Ecto neural progenitor cell (in vitro differentiated cells): Measurements from ENCODE around the gene PDE4DIP.
"Not testable (repeated sequence)": the region's sequence is repeated elsewhere in the genome, so short reads cannot be mapped to it uniquely, and the experiment has no call there.

Source experiments
- DNase-seq: peaks from one replicate; pipeline ENCODE4 v3.0.0-alpha.2; 2018; ENCODE audit warnings: low spot score

Gene PDE4DIP

GRCh38 chr1:148874408-148875388 lies 30.5 kb downstream of the PDE4DIP start:
- DNase-seq, result not testable (repeated sequence)

GRCh38 chr1:148879812-148880416 lies 35.7 kb downstream of the PDE4DIP start:
- DNase-seq, result not testable (repeated sequence)

GRCh38 chr1:148881261-148881660 lies 37.0 kb downstream of the PDE4DIP start:
- not testable (repeated sequence) for DNase-seq

- not testable (repeated sequence) for DNase-seq
These were observed 41.0 kb downstream of the PDE4DIP start for GRCh38 chr1:148885219-148885618.

- DNase-seq, result not testable (repeated sequence)
These were observed 42.1 kb downstream of the PDE4DIP start for GRCh38 chr1:148886293-148886692.

GRCh38 chr1:148888597-148888996 lies 44.4 kb downstream of the PDE4DIP start:
- DNase-seq, result not testable (repeated sequence)

- not testable (repeated sequence) for DNase-seq
These were observed 45.2 kb downstream of the PDE4DIP start for GRCh38 chr1:148889267-148890074.

- DNase-seq, result not testable (repeated sequence)
These were observed 45.9 kb downstream of the PDE4DIP start for GRCh38 chr1:148890075-148890568.

- not testable (repeated sequence) for DNase-seq
These were observed 50.4 kb downstream of the PDE4DIP start for GRCh38 chr1:148894360-148895352.

GRCh38 chr1:148900026-148900425 lies 55.8 kb downstream of the PDE4DIP start:
- DNase-seq, result not testable (repeated sequence)

GRCh38 chr1:148900691-148901090 lies 56.5 kb downstream of the PDE4DIP start:
- not testable (repeated sequence) for DNase-seq

- DNase-seq, result not testable (repeated sequence)
These were observed 57.1 kb downstream of the PDE4DIP start for GRCh38 chr1:148901150-148901952.

GRCh38 chr1:148901953-148902341 lies 57.7 kb downstream of the PDE4DIP start:
- not testable (repeated sequence) for DNase-seq

GRCh38 chr1:148909219-148909826 lies 65.1 kb downstream of the PDE4DIP start:
- not testable (repeated sequence) for DNase-seq

GRCh38 chr1:148911303-148911928 lies 67.2 kb downstream of the PDE4DIP start:
- DNase-seq, result not testable (repeated sequence)

- not testable (repeated sequence) for DNase-seq
These were observed 72.0 kb downstream of the PDE4DIP start for GRCh38 chr1:148916222-148916621.

GRCh38 chr1:148916695-148917348 lies 72.6 kb downstream of the PDE4DIP start:
- not testable (repeated sequence) for DNase-seq

- not testable (repeated sequence) for DNase-seq
These were observed 74.7 kb downstream of the PDE4DIP start for GRCh38 chr1:148918836-148919447.
